BLaER1 treated with 17β-estradiol and CSF1 and Interleukin-3, amounts not matched to agents 10 nM and 100 nM (cell line): ENCODE data around the gene TAF3.

Experiments
- H3K27ac ChIP-seq, 11 experiments: shearing (Covaris generic); formaldehyde crosslinking; 2 replicates each; pipeline ENCODE4 v1.8.1; 2022
- H3K27me3 ChIP-seq, 11 experiments: shearing (Covaris generic); formaldehyde crosslinking; 2 replicates each; pipeline ENCODE4 v1.8.1; 2022
- H3K36me3 ChIP-seq, 11 experiments: shearing (Covaris generic); formaldehyde crosslinking; 2 replicates each; pipeline ENCODE4 v1.8.1; 2022
- H3K4me1 ChIP-seq, 10 experiments: shearing (Covaris generic); formaldehyde crosslinking; 2 replicates each; pipeline ENCODE4 v1.8.1; 2022
- H3K4me2 ChIP-seq, 11 experiments: shearing (Covaris generic); formaldehyde crosslinking; 2 replicates each; pipeline ENCODE4 v1.8.1; 2022
- H3K4me3 ChIP-seq, 10 experiments: shearing (Covaris generic); formaldehyde crosslinking; 2 replicates each; pipeline ENCODE4 v1.8.1; 2022
- H3K9ac ChIP-seq, 11 experiments: shearing (Covaris generic); formaldehyde crosslinking; 2 replicates each; pipeline ENCODE4 v1.8.1; 2022
- H3K9me3 ChIP-seq, 11 experiments: shearing (Covaris generic); formaldehyde crosslinking; replicated peaks in 1 of 11; 2 replicates each; pipeline ENCODE4 v1.8.1; 2022
- H4K20me1 ChIP-seq, 11 experiments: shearing (Covaris generic); formaldehyde crosslinking; 2 replicates each; pipeline ENCODE4 v1.8.1; 2022
- Cebpa-rat ChIP-seq, 11 experiments: shearing (Covaris generic); IDR thresholded peaks; 2 replicates each; pipeline ENCODE4 v1.8.1; 2022

The TAF3 gene

GRCh38 chr10:8050556-8051108 is 232.3 kb downstream of the TAF3 start:
- Histone ChIP-seq H3K9ac (peak overlapping the region in 2 of 11 experiments; percentile 2 to 34; a peak in 1 of 22 replicates), H4K20me1 (peaks cover 0 to 95% (median 74%) of the 10 kb centered on the region in 11 experiments; a peak in 19 of 22 replicates), H3K27me3 (peaks cover 99 to 100% (median 100%) of the 10 kb centered on the region in 11 experiments), H3K9me3 (peaks cover 0 to 10% (median 8%) of the 10 kb centered on the region in 11 experiments; a peak in 14 of 22 replicates), H3K4me1 (peaks cover 25 to 46% (median 30%) of the 10 kb centered on the region in 10 experiments; a peak in 19 of 20 replicates), H3K36me3 (no peaks in the 10 kb centered on the region), H3K4me3 (peak overlapping the region; percentile 13 to 62 (median 48)), H3K27ac (no peak overlapping the region), H3K4me2 (peak overlapping the region; percentile 68 to 92 (median 77))
- TF ChIP-seq Cebpa-rat (IDR thresholded peaks at IDR 0.05) = no peak

GRCh38 chr10:8051109-8051821 is 233.0 kb downstream of the TAF3 start:
- Histone ChIP-seq H3K9ac (no peak overlapping the region), H3K27ac (no peak overlapping the region), H3K36me3 (no peaks in the 10 kb centered on the region), H3K4me3 (0 out of 20 replicates have a peak overlapping the region, but pooled peaks of 1 of the 10 experiments have one; percentile 41), H3K4me1 (peaks cover 25 to 45% (median 30%) of the 10 kb centered on the region in 10 experiments; a peak in 19 of 20 replicates), H3K27me3 (peaks cover 99 to 100% (median 100%) of the 10 kb centered on the region in 11 experiments), H4K20me1 (peaks cover 0 to 95% (median 72%) of the 10 kb centered on the region in 11 experiments; a peak in 19 of 22 replicates), H3K9me3 (peaks cover 0 to 14% (median 13%) of the 10 kb centered on the region in 11 experiments; a peak in 14 of 22 replicates), H3K4me2 (peak overlapping the region in 6 of 11 experiments; percentile 14 to 92 (median 84); a peak in 6 of 22 replicates)
- no peak for TF ChIP-seq Cebpa-rat (IDR thresholded peaks at IDR 0.05)

- no peak overlapping the region for H3K27ac ChIP-seq
- peaks cover 99 to 100% (median 100%) of the 10 kb centered on the region in 11 experiments for H3K27me3 ChIP-seq
- TF ChIP-seq Cebpa-rat (IDR thresholded peaks at IDR 0.05) = no peak
- H4K20me1 ChIP-seq = peaks cover 0 to 93% (median 67%) of the 10 kb centered on the region in 11 experiments; a peak in 19 of 22 replicates
- H3K4me2 ChIP-seq = no peak overlapping the region
- no peak overlapping the region for H3K4me3 ChIP-seq
- H3K36me3 ChIP-seq = no peaks in the 10 kb centered on the region
- H3K4me1 ChIP-seq = peaks cover 25 to 45% (median 30%) of the 10 kb centered on the region in 10 experiments; a peak in 19 of 20 replicates
- no peak overlapping the region for H3K9ac ChIP-seq
- H3K9me3 ChIP-seq = peaks cover 0 to 14% (median 13%) of the 10 kb centered on the region in 11 experiments; a peak in 14 of 22 replicates
Measured at GRCh38 chr10:8051851-8052257, 233.5 kb downstream of the TAF3 start.

- Histone ChIP-seq H3K27ac (no peak overlapping the region), H3K4me2 (no peak overlapping the region)
- no peak for TF ChIP-seq Cebpa-rat (IDR thresholded peaks at IDR 0.05)
Measured at GRCh38 chr10:8052341-8052955, 234.1 kb downstream of the TAF3 start.

GRCh38 chr10:8052956-8053445 is 234.7 kb downstream of the TAF3 start:
- Histone ChIP-seq H3K27me3 (peaks cover 99 to 100% (median 100%) of the 10 kb centered on the region in 11 experiments), H3K27ac (no peak overlapping the region), H3K4me3 (peak overlapping the region in 9 of 10 experiments; percentile 48 to 68 (median 58); a peak in 10 of 20 replicates), H3K4me2 (peak overlapping the region; percentile 82 to 100 (median 91)), H4K20me1 (peaks cover 0 to 85% (median 59%) of the 10 kb centered on the region in 11 experiments; a peak in 19 of 22 replicates), H3K36me3 (no peaks in the 10 kb centered on the region), H3K9ac (no peak overlapping the region), H3K9me3 (peaks cover 0 to 14% (median 13%) of the 10 kb centered on the region in 11 experiments; a peak in 14 of 22 replicates), H3K4me1 (peaks cover 25 to 45% (median 30%) of the 10 kb centered on the region in 10 experiments; a peak in 19 of 20 replicates)
- TF ChIP-seq Cebpa-rat (IDR thresholded peaks at IDR 0.05) = no peak

More at GRCh38 chr10:8052341-8052955, 234.1 kb downstream of the TAF3 start:
- Histone ChIP-seq H3K27me3 (peaks cover 99 to 100% (median 100%) of the 10 kb centered on the region in 11 experiments), H3K9me3 (peaks cover 0 to 14% (median 13%) of the 10 kb centered on the region in 11 experiments; a peak in 14 of 22 replicates), H3K4me3 (no peak overlapping the region), H4K20me1 (peaks cover 0 to 87% (median 64%) of the 10 kb centered on the region in 11 experiments; a peak in 19 of 22 replicates), H3K4me1 (peaks cover 25 to 45% (median 30%) of the 10 kb centered on the region in 10 experiments; a peak in 19 of 20 replicates), H3K9ac (no peak overlapping the region), H3K36me3 (no peaks in the 10 kb centered on the region)

GRCh38 chr10:8053446-8054243 is 235.3 kb downstream of the TAF3 start:
- H3K27me3 ChIP-seq = peaks cover 98 to 100% (median 100%) of the 10 kb centered on the region in 11 experiments
- H3K4me3 ChIP-seq = peak overlapping the region; percentile 48 to 68 (median 56)
- peak overlapping the region in 3 of 11 experiments; percentile 1 to 28 (median 4); a peak in 2 of 22 replicates for H3K9ac ChIP-seq
- peaks cover 25 to 45% (median 30%) of the 10 kb centered on the region in 10 experiments; a peak in 19 of 20 replicates for H3K4me1 ChIP-seq
- TF ChIP-seq Cebpa-rat (IDR thresholded peaks at IDR 0.05) = no peak
- peaks cover 0 to 14% (median 13%) of the 10 kb centered on the region in 11 experiments; a peak in 14 of 22 replicates for H3K9me3 ChIP-seq
- H4K20me1 ChIP-seq = peaks cover 0 to 83% (median 52%) of the 10 kb centered on the region in 11 experiments; a peak in 19 of 22 replicates
- H3K27ac ChIP-seq = no peak overlapping the region
- H3K36me3 ChIP-seq = no peaks in the 10 kb centered on the region
- peak overlapping the region; percentile 82 to 100 (median 91) for H3K4me2 ChIP-seq

GRCh38 chr10:8054244-8054493 is 235.9 kb downstream of the TAF3 start:
- Histone ChIP-seq H3K4me1 (peaks cover 22 to 42% (median 27%) of the 10 kb centered on the region in 10 experiments; a peak in 19 of 20 replicates), H3K27me3 (peaks cover 98 to 100% (median 100%) of the 10 kb centered on the region in 11 experiments), H3K36me3 (no peaks in the 10 kb centered on the region), H4K20me1 (peaks cover 0 to 80% (median 49%) of the 10 kb centered on the region in 11 experiments; a peak in 19 of 22 replicates), H3K9me3 (peaks cover 0 to 14% (median 13%) of the 10 kb centered on the region in 11 experiments; a peak in 14 of 22 replicates), H3K9ac (peak overlapping the region in 1 of 11 experiments; percentile 28; a peak in 2 of 22 replicates), H3K4me2 (peak overlapping the region; percentile 82 to 100 (median 91)), H3K27ac (no peak overlapping the region), H3K4me3 (peak overlapping the region; percentile 48 to 68 (median 56))
- TF ChIP-seq Cebpa-rat (IDR thresholded peaks at IDR 0.05) = no peak
